Urinary bladder (tissue), 4 donors: ENCODE data around the gene TMEM200A. TPM values are rescaled to one million over a fixed set of nuclear protein-coding genes. Genes with fewer than 3 reads are reported as not detected.

Experiments
- DNase-seq: peaks from one replicate; pipeline ENCODE4 v3.0.0-alpha.2; 2015; ENCODE audit errors: extremely low spot score
- H3K27ac ChIP-seq: one replicate; pipeline ENCODE4 v1.5.1; 2013; ENCODE audit warnings: low read depth, mild to moderate bottlenecking, moderate library complexity
- H3K36me3 ChIP-seq: one replicate; pipeline ENCODE4 v1.6.1; 2013; ENCODE audit warnings: mild to moderate bottlenecking, moderate library complexity; ENCODE audit not compliant: insufficient read depth
- H3K4me1 ChIP-seq: one replicate; pipeline ENCODE4 v1.6.1; 2013; ENCODE audit warnings: mild to moderate bottlenecking, moderate library complexity; ENCODE audit not compliant: insufficient read depth
- H3K4me3 ChIP-seq: one replicate; pipeline ENCODE4 v1.5.1; 2013; ENCODE audit warnings: low read depth, low read length
- WGBS: extraction: QIAGEN DNeasy Blood & Tissue Kit; methylation state at CpG from one replicate; pipeline ENCODE4 v1.1.7; 2013; 5-methylcytosine and 5-hydroxymethylcytosine counted together
- polyA plus RNA-seq: library from polyadenylated mRNA; stranded (reverse); fragments of 200-250 nt; gene quantifications from one replicate; pipeline ENCODE4 v1.2.3, GENCODE V29; 2013
- total RNA-seq: library from RNA; depleted of rRNA; stranded (reverse); fragments of >200 nt; gene quantifications from one replicate; pipeline ENCODE4 v1.2.3, GENCODE V29; 2014
- donor health status: healthy with polysubstance abuse.
- donor health status: healthy.

The TMEM200A gene
- total and polyA plus RNA-seq, 2 donors = 9.5 to 24.8 TPM

- no peak overlapping the region for H3K4me3 ChIP-seq
- H3K4me1 ChIP-seq = no peaks in the 10 kb centered on the region
- no peaks in the 10 kb centered on the region for H3K36me3 ChIP-seq
- WGBS = 79% methylated on average over 9 of the region's 9 CpGs
- DNase-seq = no peak
- no peak overlapping the region for H3K27ac ChIP-seq
Observed at GRCh38 chr6:130382872-130383490, 17.2 kb downstream of the TMEM200A start.

- peak overlapping the region; percentile 10 for H3K27ac ChIP-seq
- WGBS = 46% methylated on average over 5 of the region's 5 CpGs
- no peaks in the 10 kb centered on the region for H3K36me3 ChIP-seq
- no peak for DNase-seq
- no peak overlapping the region for H3K4me3 ChIP-seq
- H3K4me1 ChIP-seq = no peaks in the 10 kb centered on the region
Observed at GRCh38 chr6:130385064-130385695, 19.4 kb downstream of the TMEM200A start.

- WGBS = 93% methylated on average over 3 of the region's 3 CpGs
- H3K4me3 ChIP-seq = no peak overlapping the region
- H3K4me1 ChIP-seq = no peaks in the 10 kb centered on the region
- no peak for DNase-seq
- no peak overlapping the region for H3K27ac ChIP-seq
- H3K36me3 ChIP-seq = no peaks in the 10 kb centered on the region
Observed at GRCh38 chr6:130389142-130389541, 23.3 kb downstream of the TMEM200A start.

- no peaks in the 10 kb centered on the region for H3K36me3 ChIP-seq
- no peak overlapping the region for H3K27ac ChIP-seq
- DNase-seq = no peak
- WGBS = 83% methylated on average over 3 of the region's 3 CpGs
- no peaks in the 10 kb centered on the region for H3K4me1 ChIP-seq
- no peak overlapping the region for H3K4me3 ChIP-seq
Observed at GRCh38 chr6:130390890-130391289, 25.1 kb downstream of the TMEM200A start.

GRCh38 chr6:130393306-130393705 is 27.5 kb downstream of the TMEM200A start:
- H3K4me1 ChIP-seq = no peaks in the 10 kb centered on the region
- DNase-seq = no peak
- no peak overlapping the region for H3K27ac ChIP-seq
- no peak overlapping the region for H3K4me3 ChIP-seq
- WGBS = 94% methylated on average over 6 of the region's 6 CpGs
- H3K36me3 ChIP-seq = no peaks in the 10 kb centered on the region

GRCh38 chr6:130394246-130394645 is 28.4 kb downstream of the TMEM200A start:
- H3K4me1 ChIP-seq = no peaks in the 10 kb centered on the region
- H3K36me3 ChIP-seq = no peaks in the 10 kb centered on the region
- DNase-seq = no peak
- H3K4me3 ChIP-seq = no peak overlapping the region
- no peak overlapping the region for H3K27ac ChIP-seq
- WGBS = 59% methylated on average over 5 of the region's 5 CpGs

- H3K36me3 ChIP-seq = no peaks in the 10 kb centered on the region
- H3K4me3 ChIP-seq = no peak overlapping the region
- 95% methylated on average over 5 of the region's 5 CpGs for WGBS
- DNase-seq = no peak
- H3K27ac ChIP-seq = no peak overlapping the region
- no peaks in the 10 kb centered on the region for H3K4me1 ChIP-seq
Observed at GRCh38 chr6:130395164-130395563, 29.3 kb downstream of the TMEM200A start.

- no peak overlapping the region for H3K4me3 ChIP-seq
- WGBS = 25% methylated on average over 2 of the region's 2 CpGs
- H3K4me1 ChIP-seq = no peaks in the 10 kb centered on the region
- H3K27ac ChIP-seq = no peak overlapping the region
- no peak for DNase-seq
- no peaks in the 10 kb centered on the region for H3K36me3 ChIP-seq
Observed at GRCh38 chr6:130396722-130397121, 30.9 kb downstream of the TMEM200A start.

- Histone ChIP-seq H3K36me3 (no peaks in the 10 kb centered on the region), H3K4me1 (peaks cover 2% of the 10 kb centered on the region), H3K27ac (no peak overlapping the region), H3K4me3 (no peak overlapping the region)
- no peak for DNase-seq
- WGBS = 77% methylated on average over 2 of the region's 2 CpGs
Observed at GRCh38 chr6:130405549-130405948, 39.7 kb downstream of the TMEM200A start.

- no peaks in the 10 kb centered on the region for H3K36me3 ChIP-seq
- H3K4me1 ChIP-seq = peaks cover 2% of the 10 kb centered on the region
- no peak overlapping the region for H3K27ac ChIP-seq
- WGBS = 63% methylated on average over 3 of the region's 3 CpGs
- DNase-seq = no peak
- no peak overlapping the region for H3K4me3 ChIP-seq
Observed at GRCh38 chr6:130407032-130407431, 41.2 kb downstream of the TMEM200A start.

GRCh38 chr6:130409418-130410100 is 43.7 kb downstream of the TMEM200A start:
- WGBS = 66% methylated on average over 2 of the region's 2 CpGs
- Histone ChIP-seq H3K4me3 (no peak overlapping the region), H3K36me3 (no peaks in the 10 kb centered on the region), H3K4me1 (peaks cover 2% of the 10 kb centered on the region), H3K27ac (no peak overlapping the region)
- DNase-seq = no peak

- Histone ChIP-seq H3K4me1 (no peaks in the 10 kb centered on the region), H3K4me3 (no peak overlapping the region), H3K27ac (no peak overlapping the region), H3K36me3 (no peaks in the 10 kb centered on the region)
- WGBS = 75% methylated on average over 2 of the region's 2 CpGs
- no peak for DNase-seq
Observed at GRCh38 chr6:130411481-130411880, 45.7 kb downstream of the TMEM200A start.

GRCh38 chr6:130412556-130413290 is 46.9 kb downstream of the TMEM200A start:
- DNase-seq = no peak
- no peak overlapping the region for H3K4me3 ChIP-seq
- no peak overlapping the region for H3K27ac ChIP-seq
- H3K36me3 ChIP-seq = no peaks in the 10 kb centered on the region
- 63% methylated on average over 1 of the region's 1 CpG for WGBS
- no peaks in the 10 kb centered on the region for H3K4me1 ChIP-seq

GRCh38 chr6:130417951-130418350 is 52.1 kb downstream of the TMEM200A start:
- no peak overlapping the region for H3K4me3 ChIP-seq
- H3K4me1 ChIP-seq = no peaks in the 10 kb centered on the region
- H3K36me3 ChIP-seq = no peaks in the 10 kb centered on the region
- no peak overlapping the region for H3K27ac ChIP-seq
- DNase-seq = no peak
